Transverse colon (tissue), 4 donors: ENCODE results near the gene KIF16B.

ENCODE experiments used
- POLR2A ChIP-seq: fragments of 450-650 bp; IDR thresholded peaks from one replicate; pipeline ENCODE4 v1.6.1; 2016; ENCODE audit warnings: antibody characterized with exemption, mild to moderate bottlenecking, moderate library complexity
- POLR2AphosphoS5 ChIP-seq, 3 donors: sonication (generic); formaldehyde crosslinking; IDR thresholded peaks; one replicate each; pipeline ENCODE4 v1.6.1; 2016; ENCODE audit warnings: antibody characterized with exemption in 3 of 3
- TF ChIP-seq, protein P1 (sequence below), 5 experiments: fragments of 200-600 bp in 3 of 5; fragments of 450-650 bp in 2 of 5; sonication (generic) in 3 of 5; IDR thresholded peaks; 1 replicate in 2 of 5; 2 replicates in 3 of 5; pipeline ENCODE4 v1.5.1; 2016 to 2017; ENCODE audit warnings: antibody characterized with exemption in 5 of 5, inconsistent platforms in 3 of 5, mild to moderate bottlenecking in 2 of 5, moderate library complexity in 1 of 5

DNA sequence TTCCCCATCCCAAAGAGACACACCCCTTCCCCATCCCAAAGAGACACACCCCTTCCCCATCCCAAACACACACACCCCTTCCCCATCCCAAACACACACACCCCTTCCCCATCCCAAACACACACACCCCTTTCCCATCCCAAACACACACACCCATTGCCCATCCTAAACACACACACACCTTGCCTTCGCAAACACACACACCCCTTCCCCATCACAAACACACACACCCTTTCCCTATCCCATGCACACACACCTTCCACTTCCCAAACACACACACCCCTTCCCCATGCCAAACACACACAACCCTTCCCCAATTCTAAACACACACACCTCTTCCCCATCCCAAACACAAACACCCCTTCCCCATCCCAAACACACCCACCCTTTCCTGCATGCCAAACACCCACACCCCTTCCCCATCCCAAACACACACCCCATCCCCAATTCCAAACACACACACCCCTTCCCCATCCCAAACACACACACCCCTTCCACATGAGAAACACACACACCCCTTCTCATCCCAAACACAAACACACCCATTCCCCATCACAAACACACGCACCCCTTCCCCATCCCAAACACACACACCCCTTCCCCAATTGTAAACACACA, 315.3 kb downstream of the KIF16B start:
- TF ChIP-seq, protein P1, sequence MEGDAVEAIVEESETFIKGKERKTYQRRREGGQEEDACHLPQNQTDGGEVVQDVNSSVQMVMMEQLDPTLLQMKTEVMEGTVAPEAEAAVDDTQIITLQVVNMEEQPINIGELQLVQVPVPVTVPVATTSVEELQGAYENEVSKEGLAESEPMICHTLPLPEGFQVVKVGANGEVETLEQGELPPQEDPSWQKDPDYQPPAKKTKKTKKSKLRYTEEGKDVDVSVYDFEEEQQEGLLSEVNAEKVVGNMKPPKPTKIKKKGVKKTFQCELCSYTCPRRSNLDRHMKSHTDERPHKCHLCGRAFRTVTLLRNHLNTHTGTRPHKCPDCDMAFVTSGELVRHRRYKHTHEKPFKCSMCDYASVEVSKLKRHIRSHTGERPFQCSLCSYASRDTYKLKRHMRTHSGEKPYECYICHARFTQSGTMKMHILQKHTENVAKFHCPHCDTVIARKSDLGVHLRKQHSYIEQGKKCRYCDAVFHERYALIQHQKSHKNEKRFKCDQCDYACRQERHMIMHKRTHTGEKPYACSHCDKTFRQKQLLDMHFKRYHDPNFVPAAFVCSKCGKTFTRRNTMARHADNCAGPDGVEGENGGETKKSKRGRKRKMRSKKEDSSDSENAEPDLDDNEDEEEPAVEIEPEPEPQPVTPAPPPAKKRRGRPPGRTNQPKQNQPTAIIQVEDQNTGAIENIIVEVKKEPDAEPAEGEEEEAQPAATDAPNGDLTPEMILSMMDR (IDR thresholded peaks at IDR 0.05): no peak
- TF ChIP-seq POLR2A (no peak), POLR2AphosphoS5 (IDR thresholded peaks at IDR 0.05) (no peak)
